Measurements from ENCODE around the gene ACTR2. TPM values are rescaled to one million over a fixed set of nuclear protein-coding genes. Genes with fewer than 3 reads are reported as not detected.
A peak's percentile ranks its signal among the peaks of the same experiment; 100 is the strongest.

Gene ACTR2
- total and polyA plus RNA-seq, 2 of the 13 experiments (the other 11 are each of a cell fraction or from before 2014, with no cell fraction given), result 51.2 to 100 TPM

DNA sequence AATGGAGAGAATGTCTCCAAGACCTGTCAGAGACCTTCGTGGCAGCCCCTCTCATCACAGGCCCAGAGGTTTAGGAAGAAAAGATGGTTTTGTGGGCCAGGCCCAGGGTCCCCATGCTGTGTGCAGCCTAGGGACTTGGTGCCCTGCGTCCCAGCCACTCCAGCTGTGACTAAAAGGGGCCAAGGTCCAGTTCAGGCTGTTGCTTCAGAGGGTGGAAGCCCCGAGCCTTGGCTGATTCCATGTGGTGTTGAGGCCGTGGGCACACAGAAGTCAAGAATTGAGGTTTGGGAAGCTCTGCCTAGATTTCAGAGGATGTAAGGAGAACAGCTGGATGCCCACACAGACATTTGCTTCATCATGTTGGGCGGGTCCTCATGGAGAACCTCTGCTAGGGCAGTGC is 45.1 kb upstream of the ACTR2 start (continued):
- TF ChIP-seq, protein P1, sequence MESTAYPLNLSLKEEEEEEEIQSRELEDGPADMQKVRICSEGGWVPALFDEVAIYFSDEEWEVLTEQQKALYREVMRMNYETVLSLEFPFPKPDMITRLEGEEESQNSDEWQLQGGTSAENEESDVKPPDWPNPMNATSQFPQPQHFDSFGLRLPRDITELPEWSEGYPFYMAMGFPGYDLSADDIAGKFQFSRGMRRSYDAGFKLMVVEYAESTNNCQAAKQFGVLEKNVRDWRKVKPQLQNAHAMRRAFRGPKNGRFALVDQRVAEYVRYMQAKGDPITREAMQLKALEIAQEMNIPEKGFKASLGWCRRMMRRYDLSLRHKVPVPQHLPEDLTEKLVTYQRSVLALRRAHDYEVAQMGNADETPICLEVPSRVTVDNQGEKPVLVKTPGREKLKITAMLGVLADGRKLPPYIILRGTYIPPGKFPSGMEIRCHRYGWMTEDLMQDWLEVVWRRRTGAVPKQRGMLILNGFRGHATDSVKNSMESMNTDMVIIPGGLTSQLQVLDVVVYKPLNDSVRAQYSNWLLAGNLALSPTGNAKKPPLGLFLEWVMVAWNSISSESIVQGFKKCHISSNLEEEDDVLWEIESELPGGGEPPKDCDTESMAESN (CRISPR knock-in tag; conservative IDR thresholded peaks at IDR 0.05), result 0 out of 2 replicates have a peak, but pooled peaks have one; percentile 18
- TF ChIP-seq POGZ (CRISPR knock-in tag; IDR thresholded peaks at IDR 0.05) (0 out of 2 replicates have a peak, but pooled peaks have one; percentile 22), SALL1 (CRISPR knock-in tag; IDR thresholded peaks at IDR 0.05) (peak; percentile 74; the same call in 1 of the 2 replicates), STAT5B (CRISPR knock-in tag; IDR thresholded peaks at IDR 0.05) (no peak), SMARCE1 (IDR thresholded peaks at IDR 0.05; ENCODE audit: borderline replicate concordance) (no peak), ZNF292 (CRISPR knock-in tag; IDR thresholded peaks at IDR 0.05; ENCODE audit: borderline replicate concordance, low read depth) (peak; percentile 76; the same call in 1 of the 2 replicates), TRIM24 (CRISPR knock-in tag; IDR thresholded peaks at IDR 0.05) (0 out of 2 replicates have a peak, but pooled peaks have one; percentile 11), NR2F6 (IDR thresholded peaks at IDR 0.05) (no peak), NR2F6 (CRISPR knock-in tag; IDR thresholded peaks at IDR 0.05) (peak; percentile 9; the same call in 1 of the 2 replicates), MYC (CRISPR knock-in tag; IDR thresholded peaks at IDR 0.05; ENCODE audit: borderline replicate concordance) (peak; percentile 24; the same call in 1 of the 2 replicates), ZFX (CRISPR knock-in tag; IDR thresholded peaks at IDR 0.05; ENCODE audit: low read depth) (peak; percentile 46; the same call in 1 of the 2 replicates), ZMYM3 (CRISPR knock-in tag; IDR thresholded peaks at IDR 0.05) (peak; percentile 85), ADNP (CRISPR knock-in tag; IDR thresholded peaks at IDR 0.05) (no peak), IRF2 (CRISPR knock-in tag; IDR thresholded peaks at IDR 0.05) (no peak), KAT7 (CRISPR knock-in tag; IDR thresholded peaks at IDR 0.05; ENCODE audit: borderline replicate concordance) (0 out of 2 replicates have a peak, but pooled peaks have one; percentile 40), RFX5 (IDR thresholded peaks at IDR 0.05; ENCODE audit: low read depth, low read length) (no peak), SMAD3 (CRISPR knock-in tag; IDR thresholded peaks at IDR 0.05) (0 out of 2 replicates have a peak, but pooled peaks have one; percentile 34)
- TF ChIP-seq, protein P2, sequence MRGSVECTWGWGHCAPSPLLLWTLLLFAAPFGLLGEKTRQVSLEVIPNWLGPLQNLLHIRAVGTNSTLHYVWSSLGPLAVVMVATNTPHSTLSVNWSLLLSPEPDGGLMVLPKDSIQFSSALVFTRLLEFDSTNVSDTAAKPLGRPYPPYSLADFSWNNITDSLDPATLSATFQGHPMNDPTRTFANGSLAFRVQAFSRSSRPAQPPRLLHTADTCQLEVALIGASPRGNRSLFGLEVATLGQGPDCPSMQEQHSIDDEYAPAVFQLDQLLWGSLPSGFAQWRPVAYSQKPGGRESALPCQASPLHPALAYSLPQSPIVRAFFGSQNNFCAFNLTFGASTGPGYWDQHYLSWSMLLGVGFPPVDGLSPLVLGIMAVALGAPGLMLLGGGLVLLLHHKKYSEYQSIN (CRISPR knock-in tag; IDR thresholded peaks at IDR 0.05; ENCODE audit: borderline replicate concordance), result no peak
- TF ChIP-seq, protein P3, sequence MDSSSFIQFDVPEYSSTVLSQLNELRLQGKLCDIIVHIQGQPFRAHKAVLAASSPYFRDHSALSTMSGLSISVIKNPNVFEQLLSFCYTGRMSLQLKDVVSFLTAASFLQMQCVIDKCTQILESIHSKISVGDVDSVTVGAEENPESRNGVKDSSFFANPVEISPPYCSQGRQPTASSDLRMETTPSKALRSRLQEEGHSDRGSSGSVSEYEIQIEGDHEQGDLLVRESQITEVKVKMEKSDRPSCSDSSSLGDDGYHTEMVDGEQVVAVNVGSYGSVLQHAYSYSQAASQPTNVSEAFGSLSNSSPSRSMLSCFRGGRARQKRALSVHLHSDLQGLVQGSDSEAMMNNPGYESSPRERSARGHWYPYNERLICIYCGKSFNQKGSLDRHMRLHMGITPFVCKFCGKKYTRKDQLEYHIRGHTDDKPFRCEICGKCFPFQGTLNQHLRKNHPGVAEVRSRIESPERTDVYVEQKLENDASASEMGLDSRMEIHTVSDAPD (CRISPR knock-in tag; IDR thresholded peaks at IDR 0.05), result no peak
- TF ChIP-seq, protein P4, sequence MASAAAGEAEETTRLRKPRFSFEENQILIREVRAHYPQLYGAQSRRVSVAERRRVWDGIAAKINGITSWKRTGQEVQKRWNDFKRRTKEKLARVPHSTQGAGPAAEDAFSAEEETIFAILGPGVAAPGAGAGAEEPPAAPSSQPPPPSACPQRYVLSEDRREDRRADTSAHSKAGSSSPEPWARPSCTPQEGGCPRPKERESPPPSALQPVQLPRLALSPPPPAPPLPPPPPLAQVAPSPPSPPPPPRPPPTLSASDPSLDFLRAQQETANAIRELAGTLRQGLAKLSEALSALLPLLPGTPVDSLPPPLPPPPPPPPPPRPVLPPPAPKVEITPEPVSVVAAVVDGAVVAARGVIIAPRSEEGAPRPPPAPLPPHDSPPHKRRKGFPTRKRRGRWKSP (CRISPR knock-in tag; IDR thresholded peaks at IDR 0.05), result no peak
- TF ChIP-seq, protein P5, sequence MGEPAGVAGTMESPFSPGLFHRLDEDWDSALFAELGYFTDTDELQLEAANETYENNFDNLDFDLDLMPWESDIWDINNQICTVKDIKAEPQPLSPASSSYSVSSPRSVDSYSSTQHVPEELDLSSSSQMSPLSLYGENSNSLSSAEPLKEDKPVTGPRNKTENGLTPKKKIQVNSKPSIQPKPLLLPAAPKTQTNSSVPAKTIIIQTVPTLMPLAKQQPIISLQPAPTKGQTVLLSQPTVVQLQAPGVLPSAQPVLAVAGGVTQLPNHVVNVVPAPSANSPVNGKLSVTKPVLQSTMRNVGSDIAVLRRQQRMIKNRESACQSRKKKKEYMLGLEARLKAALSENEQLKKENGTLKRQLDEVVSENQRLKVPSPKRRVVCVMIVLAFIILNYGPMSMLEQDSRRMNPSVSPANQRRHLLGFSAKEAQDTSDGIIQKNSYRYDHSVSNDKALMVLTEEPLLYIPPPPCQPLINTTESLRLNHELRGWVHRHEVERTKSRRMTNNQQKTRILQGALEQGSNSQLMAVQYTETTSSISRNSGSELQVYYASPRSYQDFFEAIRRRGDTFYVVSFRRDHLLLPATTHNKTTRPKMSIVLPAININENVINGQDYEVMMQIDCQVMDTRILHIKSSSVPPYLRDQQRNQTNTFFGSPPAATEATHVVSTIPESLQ (CRISPR knock-in tag; conservative IDR thresholded peaks at IDR 0.05), result no peak

Measured in HepG2 (cell line).